Progenitor cell of endocrine pancreas (in vitro differentiated cells): ENCODE measurements around the gene RCSD1. TPM values are rescaled to one million over a fixed set of nuclear protein-coding genes. Genes with fewer than 3 reads are reported as not detected.

Experiments
- DNase-seq: peaks from one replicate; pipeline ENCODE4 v3.0.0; 2021; ENCODE audit warnings: low spot score; ENCODE audit not compliant: unreplicated experiment
- H3K27ac Mint-ChIP-seq: 2 replicates; pipeline ENCODE4 v1.8.0; 2021; ENCODE audit warnings: mild to moderate bottlenecking, moderate library complexity, mixed read lengths
- H3K27me3 Mint-ChIP-seq: 2 replicates; pipeline ENCODE4 v1.8.0; 2021; ENCODE audit warnings: mixed read lengths
- H3K36me3 Mint-ChIP-seq: 2 replicates; pipeline ENCODE4 v1.8.0; 2022; ENCODE audit warnings: mixed read lengths; ENCODE audit not compliant: insufficient read depth
- H3K4me1 Mint-ChIP-seq: 2 replicates; pipeline ENCODE4 v1.8.0; 2021; ENCODE audit warnings: low read depth, mixed read lengths
- H3K4me3 Mint-ChIP-seq: 2 replicates; pipeline ENCODE4 v1.8.0; 2021; ENCODE audit warnings: low read depth, mild to moderate bottlenecking, moderate library complexity, mixed read lengths
- H3K9me3 Mint-ChIP-seq: 2 replicates; pipeline ENCODE4 v1.8.0; 2021; ENCODE audit warnings: low read depth, mixed read lengths
- total RNA-seq: library from RNA; stranded (reverse); gene quantifications from 2 replicates; pipeline ENCODE4 v1.2.1, GENCODE V29; 2021
- TF ChIP-seq, protein P1 (sequence below): fragments of 200-600 bp; sonication (generic); IDR thresholded peaks from one replicate; pipeline ENCODE4 v1.5.0; 2021; ENCODE audit warnings: antibody characterized with exemption, mild to moderate bottlenecking; ENCODE audit not compliant: unreplicated experiment

RCSD1 gene
- total RNA-seq, 1 donor from 2014 or later = 0.22 TPM

DNA sequence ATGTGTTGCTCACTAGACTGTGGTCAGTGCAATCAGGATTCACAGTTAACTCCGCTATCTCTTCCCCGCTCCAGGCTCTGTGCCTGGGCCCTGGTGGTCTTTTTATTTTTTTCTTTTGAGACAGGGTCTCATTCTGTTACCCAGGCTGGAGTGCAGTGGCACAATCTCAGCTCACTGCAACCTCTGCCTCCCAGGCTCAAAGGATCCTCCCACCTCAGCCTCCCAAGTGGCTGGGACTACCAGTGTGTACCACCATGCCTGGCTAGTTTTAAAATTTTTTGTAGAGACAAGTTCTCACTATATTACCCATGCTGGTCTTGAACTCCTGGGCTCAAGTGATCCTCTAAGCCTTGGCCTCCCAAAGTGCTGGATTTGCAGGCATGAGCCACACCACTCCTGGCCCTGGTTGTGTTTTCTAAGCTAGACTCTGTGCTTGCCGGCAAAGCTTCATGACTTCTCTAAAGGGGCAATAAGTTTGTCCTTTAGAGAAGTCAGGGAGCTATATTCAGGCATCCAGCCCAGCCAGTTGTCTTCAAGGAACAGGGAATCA, 1.4 kb downstream of the RCSD1 start:
- TF ChIP-seq, protein P1, sequence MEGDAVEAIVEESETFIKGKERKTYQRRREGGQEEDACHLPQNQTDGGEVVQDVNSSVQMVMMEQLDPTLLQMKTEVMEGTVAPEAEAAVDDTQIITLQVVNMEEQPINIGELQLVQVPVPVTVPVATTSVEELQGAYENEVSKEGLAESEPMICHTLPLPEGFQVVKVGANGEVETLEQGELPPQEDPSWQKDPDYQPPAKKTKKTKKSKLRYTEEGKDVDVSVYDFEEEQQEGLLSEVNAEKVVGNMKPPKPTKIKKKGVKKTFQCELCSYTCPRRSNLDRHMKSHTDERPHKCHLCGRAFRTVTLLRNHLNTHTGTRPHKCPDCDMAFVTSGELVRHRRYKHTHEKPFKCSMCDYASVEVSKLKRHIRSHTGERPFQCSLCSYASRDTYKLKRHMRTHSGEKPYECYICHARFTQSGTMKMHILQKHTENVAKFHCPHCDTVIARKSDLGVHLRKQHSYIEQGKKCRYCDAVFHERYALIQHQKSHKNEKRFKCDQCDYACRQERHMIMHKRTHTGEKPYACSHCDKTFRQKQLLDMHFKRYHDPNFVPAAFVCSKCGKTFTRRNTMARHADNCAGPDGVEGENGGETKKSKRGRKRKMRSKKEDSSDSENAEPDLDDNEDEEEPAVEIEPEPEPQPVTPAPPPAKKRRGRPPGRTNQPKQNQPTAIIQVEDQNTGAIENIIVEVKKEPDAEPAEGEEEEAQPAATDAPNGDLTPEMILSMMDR = no peak
- peaks cover 6% of the 10 kb centered on the region for H3K4me1 Mint-ChIP-seq
- H3K27me3 Mint-ChIP-seq = peaks cover 78% of the 10 kb centered on the region
- no peak overlapping the region for H3K27ac Mint-ChIP-seq
- no peaks in the 10 kb centered on the region for H3K9me3 Mint-ChIP-seq
- no peaks in the 10 kb centered on the region for H3K36me3 Mint-ChIP-seq
- no peak for DNase-seq
- H3K4me3 Mint-ChIP-seq = peak overlapping the region; percentile 27

DNA sequence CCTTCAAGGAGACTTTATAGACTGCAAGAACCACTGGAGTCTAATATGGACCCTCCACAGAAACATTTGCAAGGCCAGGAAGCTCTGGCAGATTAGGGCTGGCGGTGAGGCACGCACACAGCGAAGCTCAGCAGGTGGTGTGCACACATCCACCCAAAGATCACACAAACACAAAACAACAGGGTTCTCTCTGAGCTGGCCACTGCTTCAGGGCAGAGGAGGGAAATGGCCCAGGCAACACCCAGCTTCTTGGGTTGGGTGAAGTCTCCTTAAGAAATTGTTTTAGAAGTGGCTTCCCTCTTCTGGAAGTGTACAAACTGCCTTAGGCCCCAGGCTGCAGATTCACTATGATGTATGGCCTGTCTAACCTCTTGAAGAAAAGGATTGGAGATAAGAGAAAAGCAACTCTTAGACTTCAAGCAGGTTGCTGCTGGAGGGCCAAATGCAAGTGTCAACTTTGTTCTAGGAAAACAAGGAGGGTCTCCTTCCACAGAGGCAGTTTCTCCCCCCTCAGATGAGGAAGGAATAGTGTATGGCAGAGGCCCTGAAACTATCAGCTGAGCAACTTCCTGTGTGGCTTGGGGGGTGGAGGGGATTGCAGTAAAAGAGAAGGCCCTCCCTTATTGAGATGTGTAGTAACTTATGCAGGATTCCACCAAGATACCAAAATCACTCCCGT, 2.0 kb downstream of the RCSD1 start:
- H3K27ac Mint-ChIP-seq = no peak overlapping the region
- TF ChIP-seq, protein P1 = no peak
- H3K9me3 Mint-ChIP-seq = no peaks in the 10 kb centered on the region
- H3K36me3 Mint-ChIP-seq = no peaks in the 10 kb centered on the region
- H3K27me3 Mint-ChIP-seq = peaks cover 82% of the 10 kb centered on the region
- DNase-seq = no peak
- H3K4me3 Mint-ChIP-seq = no peak overlapping the region
- H3K4me1 Mint-ChIP-seq = peaks cover 6% of the 10 kb centered on the region

DNA sequence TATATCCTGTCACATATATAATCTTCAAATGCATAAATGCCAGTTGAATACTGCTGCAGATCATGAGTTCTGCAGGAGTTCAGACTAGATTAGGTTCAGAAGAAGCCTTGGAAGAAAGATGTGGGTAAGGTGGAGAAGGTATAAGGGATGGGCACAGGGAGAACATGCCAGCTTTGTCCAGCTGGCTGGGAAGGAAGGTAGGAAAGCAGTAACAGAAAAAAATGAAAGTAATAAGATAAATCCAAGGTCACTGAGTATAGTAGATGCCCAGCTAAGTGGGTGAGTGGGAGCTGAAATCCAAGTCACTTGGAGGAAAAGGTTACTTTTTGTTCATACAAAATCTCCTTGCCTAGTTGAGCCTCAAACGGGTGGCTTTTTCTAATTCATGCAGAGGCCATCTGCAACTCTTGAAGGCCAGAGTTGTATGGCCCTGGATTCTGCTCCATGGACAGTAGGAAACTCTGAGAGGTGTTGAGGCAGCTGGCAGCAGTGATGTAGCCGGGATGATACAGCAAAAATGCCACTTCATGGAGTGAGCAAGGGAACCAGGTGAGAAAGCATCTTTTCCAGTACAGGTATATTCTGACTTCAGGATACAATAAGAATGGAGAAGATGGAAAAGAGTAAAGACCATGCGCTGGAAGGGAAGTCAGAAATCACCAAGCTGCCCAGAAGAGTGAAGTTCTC, 3.4 kb downstream of the RCSD1 start:
- DNase-seq = no peak
- Mint-ChIP-seq H3K36me3 (no peaks in the 10 kb centered on the region), H3K27me3 (peaks cover 82% of the 10 kb centered on the region), H3K4me3 (no peak overlapping the region), H3K27ac (no peak overlapping the region), H3K4me1 (peaks cover 3% of the 10 kb centered on the region), H3K9me3 (no peaks in the 10 kb centered on the region)
- TF ChIP-seq, protein P1 = no peak

DNA sequence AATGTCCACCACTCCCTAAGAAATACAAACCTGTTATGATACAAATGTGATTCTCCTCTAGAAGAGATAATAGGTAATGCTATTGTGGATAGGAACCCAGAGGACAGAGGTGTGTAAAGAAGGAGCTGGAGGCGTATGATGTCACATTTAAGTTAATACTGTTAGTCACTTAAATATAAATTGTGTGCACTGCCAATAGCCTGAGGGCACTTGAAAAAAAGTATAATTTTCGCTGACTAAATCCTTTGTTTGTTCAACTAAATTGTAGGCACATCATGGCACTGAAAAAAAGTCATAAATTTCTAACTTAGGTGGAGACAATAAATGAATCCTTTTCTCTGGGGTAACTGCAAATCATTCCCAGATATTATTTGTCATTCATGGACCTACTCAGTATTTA, 4.4 kb downstream of the RCSD1 start:
- no peak overlapping the region for H3K4me3 Mint-ChIP-seq
- no peak for DNase-seq
- no peaks in the 10 kb centered on the region for H3K9me3 Mint-ChIP-seq
- TF ChIP-seq, protein P1 = no peak
- peaks cover 3% of the 10 kb centered on the region for H3K4me1 Mint-ChIP-seq
- H3K27ac Mint-ChIP-seq = no peak overlapping the region
- H3K27me3 Mint-ChIP-seq = peaks cover 72% of the 10 kb centered on the region
- no peaks in the 10 kb centered on the region for H3K36me3 Mint-ChIP-seq

DNA sequence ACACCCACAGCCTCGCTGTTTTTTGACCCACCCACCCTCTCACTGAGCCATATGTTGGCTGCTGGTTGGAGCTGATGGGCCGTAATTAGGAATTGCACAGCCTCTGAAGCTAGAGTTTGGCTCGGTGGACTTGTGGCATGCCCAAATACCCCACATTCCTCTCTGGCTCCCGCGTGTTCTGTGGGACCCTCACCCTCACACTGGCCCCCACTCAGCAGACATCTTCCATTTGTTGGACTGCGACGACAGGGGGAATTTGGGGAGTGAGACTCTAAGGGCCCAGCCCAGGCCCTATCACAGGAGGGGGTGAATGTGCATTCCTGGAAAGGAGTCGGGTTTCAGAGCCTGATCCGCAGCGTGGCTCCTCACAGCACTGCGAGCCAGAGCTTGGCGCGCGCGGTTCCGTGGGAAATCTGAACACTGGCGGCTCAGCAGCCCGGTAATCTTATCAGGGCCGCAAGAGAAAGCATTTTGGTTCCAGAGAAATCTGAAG, 5.2 kb downstream of the RCSD1 start:
- Mint-ChIP-seq H3K27me3 (peaks cover 67% of the 10 kb centered on the region), H3K9me3 (no peaks in the 10 kb centered on the region)
- no peak for DNase-seq

More for the DNA sequence above, 5.2 kb downstream of the RCSD1 start:
- peaks cover 3% of the 10 kb centered on the region for H3K4me1 Mint-ChIP-seq
- H3K27ac Mint-ChIP-seq = no peak overlapping the region
- no peaks in the 10 kb centered on the region for H3K36me3 Mint-ChIP-seq
- TF ChIP-seq, protein P1 = no peak
- H3K4me3 Mint-ChIP-seq = no peak overlapping the region
